Measurements from ENCODE around the gene F7.

Gene F7

GRCh38 chr13:113123226-113124201 lies 17.9 kb downstream of the F7 start:
- peak; percentile 21 for TF ChIP-seq CTCF (IDR thresholded peaks at IDR 0.05; ENCODE audit: low read depth, low read length)
- no peak for DNase-seq (ENCODE audit: low read depth in 2 of 2)
- H3K4me3 ChIP-seq (replicated peaks in 1 of 2; ENCODE audit: low read depth in 2 of 2, low read length in 2 of 2) = peak overlapping the region in 1 of 2 donors; percentile 19

DNA sequence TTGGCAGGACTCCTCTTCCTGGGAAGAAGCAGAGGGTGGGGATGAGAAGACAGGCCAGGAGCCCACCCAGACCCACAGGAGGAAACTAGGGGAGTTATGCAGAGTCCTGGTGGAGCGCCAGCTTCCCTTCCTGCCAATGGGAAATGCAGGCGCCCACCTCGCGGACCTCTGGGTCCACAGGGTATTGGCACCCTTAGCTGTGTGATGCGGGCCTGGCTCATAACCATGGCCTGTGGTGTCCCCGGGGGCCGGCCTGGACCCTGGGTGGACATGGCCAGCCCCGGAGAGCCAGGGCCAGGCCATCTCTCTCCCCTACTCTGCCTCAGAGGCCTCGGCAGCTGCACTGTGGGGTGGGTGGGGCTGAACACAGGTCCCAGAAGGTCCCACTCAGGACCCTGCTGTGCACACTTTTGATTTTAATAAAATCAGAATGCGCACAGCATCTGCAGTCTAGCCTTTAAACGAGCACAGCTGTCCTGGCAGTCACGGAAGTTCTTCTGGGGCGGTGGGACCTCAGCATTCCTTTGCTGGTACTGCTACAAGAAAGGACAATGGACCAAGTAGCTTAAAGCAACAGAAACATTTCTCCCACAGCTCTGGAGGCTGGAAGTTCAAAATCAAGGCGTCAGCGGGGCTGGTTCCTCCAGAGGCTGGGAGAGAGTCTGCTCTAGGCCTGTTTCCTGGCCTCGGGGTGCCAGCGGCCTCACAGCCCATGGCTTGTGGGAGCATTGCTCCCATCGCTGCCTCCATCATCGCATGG lies 18.8 kb downstream of the F7 start:
- DNase-seq (ENCODE audit: low read depth in 2 of 2) = no peak
- no peak overlapping the region for H3K4me3 ChIP-seq (replicated peaks in 1 of 2; ENCODE audit: low read depth in 2 of 2, low read length in 2 of 2)
- no peak for TF ChIP-seq CTCF (IDR thresholded peaks at IDR 0.05; ENCODE audit: low read depth, low read length)

GRCh38 chr13:113125506-113126264 lies 20.1 kb downstream of the F7 start:
- TF ChIP-seq CTCF (IDR thresholded peaks at IDR 0.05; ENCODE audit: low read depth, low read length) = no peak
- no peak overlapping the region for H3K4me3 ChIP-seq (replicated peaks in 1 of 2; ENCODE audit: low read depth in 2 of 2, low read length in 2 of 2)
- no peak for DNase-seq (ENCODE audit: low read depth in 2 of 2)

- DNase-seq (ENCODE audit: low read depth in 2 of 2) = no peak
- no peak overlapping the region for H3K4me3 ChIP-seq (replicated peaks in 1 of 2; ENCODE audit: low read depth in 2 of 2, low read length in 2 of 2)
These were observed 20.9 kb downstream of the F7 start for GRCh38 chr13:113126265-113127150.

DNA sequence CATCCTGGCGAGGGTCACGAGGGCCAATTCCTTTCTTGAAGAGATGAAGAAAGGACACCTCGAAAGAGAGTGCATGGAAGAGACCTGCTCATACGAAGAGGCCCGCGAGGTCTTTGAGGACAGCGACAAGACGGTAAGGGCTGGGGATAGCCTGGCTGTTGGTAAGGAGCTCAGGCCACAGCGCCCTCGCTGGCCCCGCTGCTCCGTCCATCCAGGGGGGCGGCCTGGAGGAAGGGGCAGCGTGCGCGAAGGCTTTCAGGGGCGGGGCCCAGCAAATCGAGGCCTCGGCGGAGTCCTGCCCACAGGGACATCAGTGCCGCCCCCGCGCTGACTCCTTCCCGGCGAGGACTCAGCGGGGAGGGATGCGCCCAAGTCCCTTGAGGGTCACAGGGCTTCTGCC lies 23.9 kb downstream of the F7 start:
- peak overlapping the region in 1 of 2 donors; percentile 24 for H3K4me3 ChIP-seq (replicated peaks in 1 of 2; ENCODE audit: low read depth in 2 of 2, low read length in 2 of 2)
- TF ChIP-seq CTCF (IDR thresholded peaks at IDR 0.05; ENCODE audit: low read depth, low read length) = no peak
- DNase-seq (ENCODE audit: low read depth in 2 of 2) = no peak

More at GRCh38 chr13:113126265-113127150, 20.9 kb downstream of the F7 start:
- TF ChIP-seq CTCF (IDR thresholded peaks at IDR 0.05; ENCODE audit: low read depth, low read length) = no peak
